Uterus (tissue), 4 donors: ENCODE results near the gene TNFAIP2. TPM values are rescaled to one million over a fixed set of nuclear protein-coding genes. Genes with fewer than 3 reads are reported as not detected.

ENCODE experiments used
- DNase-seq, 2 donors: peaks; one replicate each; pipeline ENCODE4 v3.0.0-alpha.2; 2019 to 2020
- H3K27ac ChIP-seq, 2 donors: fragments of 200-600 bp; sonication (generic); 1 replicate in 1 of 2; 2 replicates in 1 of 2; pipeline ENCODE4 v1.5.1; 2016 to 2018
- H3K27me3 ChIP-seq, 2 donors: fragments of 200-600 bp; sonication (generic); one replicate each; pipeline ENCODE4 v1.5.1; 2018 to 2019; ENCODE audit warnings: control low read depth in 1 of 2
- H3K36me3 ChIP-seq, 2 donors: fragments of 200-600 bp; sonication (generic); one replicate each; pipeline ENCODE4 v1.5.1; 2019; ENCODE audit warnings: control low read depth in 1 of 2
- H3K4me1 ChIP-seq, 2 donors: fragments of 200-600 bp; sonication (generic); one replicate each; pipeline ENCODE4 v1.5.1; 2018 to 2019; ENCODE audit warnings: control low read depth in 1 of 2
- H3K4me3 ChIP-seq, 2 donors: fragments of 200-600 bp; sonication (generic); 1 replicate in 1 of 2; 2 replicates in 1 of 2; pipeline ENCODE4 v1.5.1; 2018 to 2019; ENCODE audit warnings: mild to moderate bottlenecking in 1 of 2
- H3K9me3 ChIP-seq, 2 donors: fragments of 200-600 bp; sonication (generic); one replicate each; pipeline ENCODE4 v1.5.1; 2019; ENCODE audit warnings: control low read depth in 1 of 2
- CTCF ChIP-seq, 4 experiments: fragments of 200-600 bp in 2 of 4; fragments of 450-650 bp in 2 of 4; sonication (generic) in 2 of 4; IDR thresholded peaks; one replicate each; pipeline ENCODE4 v1.5.1; 2016 to 2019; ENCODE audit warnings: antibody characterized with exemption in 4 of 4, mild to moderate bottlenecking in 2 of 4, moderate library complexity in 1 of 4
- POLR2A ChIP-seq, 2 donors: fragments of 450-650 bp; IDR thresholded peaks; one replicate each; pipeline ENCODE4 v1.6.1; 2016; ENCODE audit warnings: antibody characterized with exemption in 2 of 2, mild to moderate bottlenecking in 1 of 2, moderate library complexity in 1 of 2
- intact Hi-C: fragments of 100-400 bp; cut with DNase I; formaldehyde crosslinking; loops from one replicate; pipeline ENCODE4 v1.15.1; 2023; ENCODE audit warnings: low total_unique reads
- total RNA-seq, 4 donors: library from RNA; depleted of rRNA in 3 of 4; stranded (reverse); fragments of >200 nt in 3 of 4; gene quantifications; one replicate each; pipeline versions ENCODE4 v1.1.0 to v1.2.4, GENCODE V29; 2014 to 2023
- donor health status: DM: yes; HTN: yes; CAD: no.

The TNFAIP2 gene
- 10 to 100 TPM; 29.4 to 81.4 (median 60.6) TPM for total RNA-seq

- DNase-seq = peak; percentile 42 to 67
- peak within 1 kb of the TSS; percentile 45 to 55 for H3K4me3 ChIP-seq
Observed at GRCh38 chr14:103122947-103123633, at the start of gene TNFAIP2. Gene TNFAIP2 (plus strand): TSS chr14:103123461. CDS start chr14:103126458, 2,997 bp downstream.

GRCh38 chr14:103073876-103074728 lies 49.2 kb upstream of the TNFAIP2 start:
- intact Hi-C loops = no loop called here
- Histone ChIP-seq H3K27ac (no peak overlapping the region), H3K9me3 (no peaks in the 10 kb centered on the region), H3K27me3 (no peaks in the 10 kb centered on the region), H3K4me3 (no peak overlapping the region), H3K4me1 (peaks cover 0 to 11% of the 10 kb centered on the region in 2 donors), H3K36me3 (no peaks in the 10 kb centered on the region)
- DNase-seq = no peak
- TF ChIP-seq POLR2A (IDR thresholded peaks at IDR 0.05) (no peak), CTCF (IDR thresholded peaks at IDR 0.05) (no peak)

More at GRCh38 chr14:103122947-103123633, at the start of gene TNFAIP2:
- Histone ChIP-seq H3K27me3 (no peaks in the 10 kb centered on the region), H3K27ac (peak within 1 kb of the TSS; percentile 90 to 92), H3K4me1 (peaks cover 0 to 32% of the 10 kb centered on the region in 2 donors), H3K9me3 (no peaks in the 10 kb centered on the region), H3K36me3 (no peaks in the 10 kb centered on the region)
- intact Hi-C loops = no loop called here
- TF ChIP-seq CTCF (IDR thresholded peaks at IDR 0.05) = no peak
- peak; percentile 50 to 56 for TF ChIP-seq POLR2A (IDR thresholded peaks at IDR 0.05)

- no peaks in the 10 kb centered on the region for H3K27me3 ChIP-seq
- peaks cover 0 to 11% of the 10 kb centered on the region in 2 donors for H3K4me1 ChIP-seq
- DNase-seq = peak; percentile 59 to 69
- intact Hi-C loops = no loop called here
- H3K4me3 ChIP-seq = peak overlapping the region; percentile 27 to 30
- H3K27ac ChIP-seq = peak overlapping the region; percentile 55 to 73
- no peaks in the 10 kb centered on the region for H3K36me3 ChIP-seq
- no peak for TF ChIP-seq CTCF (IDR thresholded peaks at IDR 0.05)
- no peak for TF ChIP-seq POLR2A (IDR thresholded peaks at IDR 0.05)
- no peaks in the 10 kb centered on the region for H3K9me3 ChIP-seq
Observed at GRCh38 chr14:103074729-103075367, 48.4 kb upstream of the TNFAIP2 start.

- peak; percentile 70 to 76 for DNase-seq
- TF ChIP-seq POLR2A (IDR thresholded peaks at IDR 0.05) (no peak), CTCF (IDR thresholded peaks at IDR 0.05) (peak; percentile 62 to 82 (median 75))
- intact Hi-C loops = no loop called here
Observed at GRCh38 chr14:103078420-103078749, 44.9 kb upstream of the TNFAIP2 start.

More at GRCh38 chr14:103078420-103078749, 44.9 kb upstream of the TNFAIP2 start:
- no peak overlapping the region for H3K4me3 ChIP-seq
- H3K9me3 ChIP-seq = no peaks in the 10 kb centered on the region
- H3K27ac ChIP-seq = no peak overlapping the region
- H3K4me1 ChIP-seq = peaks cover 0 to 11% of the 10 kb centered on the region in 2 donors
- no peaks in the 10 kb centered on the region for H3K27me3 ChIP-seq
- H3K36me3 ChIP-seq = no peaks in the 10 kb centered on the region
